Left lung (tissue), 10 donors: ENCODE measurements around the gene LCOR. TPM values are rescaled to one million over a fixed set of nuclear protein-coding genes. Genes with fewer than 3 reads are reported as not detected.
A peak's percentile ranks its signal among the peaks of the same experiment; 100 is the strongest.

ENCODE experiments used
- ATAC-seq: fragments of 200-7000 bp; cut with Tn5 transposase; one replicate; pipeline ENCODE4 v1.9.1; 2020; ENCODE audit warnings: moderate library complexity
- DNase-seq, 4 donors: peaks; one replicate each; pipeline ENCODE4 v3.0.0-alpha.2; 2013 to 2020
- H3K27ac ChIP-seq, 2 donors: fragments of 200-600 bp; sonication (generic) in 1 of 2; one replicate each; pipeline versions ENCODE4 v1.5.0 to v1.8.0; 2020 to 2021
- H3K27me3 ChIP-seq, 2 donors: fragments of 200-600 bp; sonication (generic) in 1 of 2; one replicate each; pipeline versions ENCODE4 v1.5.0 to v1.8.0; 2020 to 2021
- H3K36me3 ChIP-seq, 2 donors: fragments of 200-600 bp; sonication (generic) in 1 of 2; one replicate each; pipeline versions ENCODE4 v1.5.0 to v1.8.0; 2020 to 2021
- H3K4me1 ChIP-seq, 2 donors: fragments of 200-600 bp; one replicate each; pipeline ENCODE4 v1.8.0; 2021
- H3K4me3 ChIP-seq, 2 donors: fragments of 200-600 bp; sonication (generic) in 1 of 2; one replicate each; pipeline versions ENCODE4 v1.5.0 to v1.8.0; 2020 to 2021; ENCODE audit warnings: mild to moderate bottlenecking in 1 of 2
- H3K9me3 ChIP-seq, 2 donors: fragments of 200-600 bp; sonication (generic) in 1 of 2; one replicate each; pipeline versions ENCODE4 v1.5.0 to v1.8.0; 2020 to 2021
- intact Hi-C, 2 donors: fragments of 100-400 bp; cut with DNase I; formaldehyde crosslinking; loops; one replicate each; pipeline versions ENCODE4 v1.11.2 to v1.14.2; 2022
- polyA plus RNA-seq, 6 donors: library from polyadenylated mRNA; unstranded; fragments of 120-200 nt; gene quantifications; one replicate each; pipeline ENCODE4 v1.2.1, GENCODE V29; 2013; ENCODE audit not compliant: insufficient read length in 6 of 6
- total RNA-seq, 2 donors: library from RNA; stranded (reverse); fragmentation: NEBNext Ultra II Directional; extraction: Animal tissue kit (Norgen Biotek cat#: 25700); gene quantifications; one replicate each; pipeline ENCODE4 v1.2.1, GENCODE V29; 2021
- TF ChIP-seq, protein P1 (sequence below), 2 donors: fragments of 200-600 bp; sonication (generic) in 1 of 2; IDR thresholded peaks; one replicate each; pipeline versions ENCODE4 v1.5.0 to v1.8.0; 2021; ENCODE audit warnings: antibody characterized with exemption in 2 of 2
- donor health status: DM: no; HTN: yes; CAD: no.
- donor health status: DM: no; HTN: no; CAD: no.

The LCOR gene
- total and polyA plus RNA-seq, 8 donors = 20.8 to 29.6 (median 22.9) TPM

DNA sequence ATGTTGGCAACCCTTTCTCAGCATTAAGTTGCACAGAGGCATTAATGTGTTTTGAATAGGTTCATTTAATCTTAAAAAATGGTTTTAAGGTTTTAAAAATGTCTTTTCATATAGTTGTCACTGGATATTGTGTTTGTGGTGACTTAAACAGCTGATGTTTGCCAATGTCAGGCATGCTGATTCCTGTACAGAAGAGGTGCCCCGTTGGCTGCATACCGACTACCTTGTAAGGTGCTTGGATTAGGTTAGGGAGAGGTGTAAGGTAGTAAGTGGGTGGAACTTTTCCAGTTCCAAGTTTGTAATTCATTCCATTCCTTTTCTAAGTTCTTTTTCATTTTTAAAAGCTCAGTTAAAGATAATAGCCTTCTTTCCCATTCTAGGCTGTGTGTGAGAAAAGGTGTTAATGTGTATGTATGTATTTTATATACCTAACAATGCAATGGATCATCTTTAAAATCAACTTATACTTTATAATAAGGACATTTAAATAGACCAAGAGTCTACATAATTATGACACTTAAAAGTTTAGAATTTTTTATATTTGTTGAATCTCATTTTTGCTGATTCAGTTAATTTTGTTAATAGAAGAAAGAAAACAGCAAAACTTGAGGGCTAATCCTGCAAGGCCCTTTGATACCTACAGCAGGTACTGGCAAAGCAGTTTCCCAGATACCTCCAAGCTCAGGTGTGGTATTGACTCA lies 155.2 kb downstream of the LCOR start:
- Histone ChIP-seq H3K4me3 (no peak overlapping the region), H3K9me3 (no peaks in the 10 kb centered on the region), H3K27ac (no peak overlapping the region), H3K36me3 (peaks cover 0 to 11% of the 10 kb centered on the region in 2 donors), H3K27me3 (no peaks in the 10 kb centered on the region), H3K4me1 (peaks cover 0 to 5% of the 10 kb centered on the region in 2 donors)
- ATAC-seq (no peak), DNase-seq (no peak)
- TF ChIP-seq, protein P1, sequence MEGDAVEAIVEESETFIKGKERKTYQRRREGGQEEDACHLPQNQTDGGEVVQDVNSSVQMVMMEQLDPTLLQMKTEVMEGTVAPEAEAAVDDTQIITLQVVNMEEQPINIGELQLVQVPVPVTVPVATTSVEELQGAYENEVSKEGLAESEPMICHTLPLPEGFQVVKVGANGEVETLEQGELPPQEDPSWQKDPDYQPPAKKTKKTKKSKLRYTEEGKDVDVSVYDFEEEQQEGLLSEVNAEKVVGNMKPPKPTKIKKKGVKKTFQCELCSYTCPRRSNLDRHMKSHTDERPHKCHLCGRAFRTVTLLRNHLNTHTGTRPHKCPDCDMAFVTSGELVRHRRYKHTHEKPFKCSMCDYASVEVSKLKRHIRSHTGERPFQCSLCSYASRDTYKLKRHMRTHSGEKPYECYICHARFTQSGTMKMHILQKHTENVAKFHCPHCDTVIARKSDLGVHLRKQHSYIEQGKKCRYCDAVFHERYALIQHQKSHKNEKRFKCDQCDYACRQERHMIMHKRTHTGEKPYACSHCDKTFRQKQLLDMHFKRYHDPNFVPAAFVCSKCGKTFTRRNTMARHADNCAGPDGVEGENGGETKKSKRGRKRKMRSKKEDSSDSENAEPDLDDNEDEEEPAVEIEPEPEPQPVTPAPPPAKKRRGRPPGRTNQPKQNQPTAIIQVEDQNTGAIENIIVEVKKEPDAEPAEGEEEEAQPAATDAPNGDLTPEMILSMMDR (IDR thresholded peaks at IDR 0.05) = no peak
- intact Hi-C loops = no loop called here

DNA sequence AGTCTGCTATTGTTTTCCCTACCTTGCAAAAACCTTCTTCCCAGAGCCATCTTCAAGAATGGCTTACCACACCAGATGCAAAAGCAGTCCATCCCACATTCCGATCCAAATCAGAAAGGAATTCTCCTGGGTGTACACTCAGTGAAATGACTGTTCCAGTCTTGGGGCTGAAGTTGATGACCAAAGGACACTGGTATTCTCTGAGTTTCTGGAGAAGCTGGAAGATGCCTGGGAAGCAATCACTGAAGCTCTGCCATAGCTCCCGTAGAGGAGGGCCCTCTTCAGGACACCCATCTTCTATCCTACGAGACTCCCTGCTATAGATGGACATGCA lies 155.7 kb downstream of the LCOR start:
- H3K36me3 ChIP-seq = peaks cover 0 to 6% of the 10 kb centered on the region in 2 donors
- H3K27me3 ChIP-seq = no peaks in the 10 kb centered on the region
- DNase-seq (no peak), ATAC-seq (no peak)
- no peak overlapping the region for H3K27ac ChIP-seq
- intact Hi-C loops = no loop called here
- no peak overlapping the region for H3K4me3 ChIP-seq
- H3K9me3 ChIP-seq = no peaks in the 10 kb centered on the region
- TF ChIP-seq, protein P1 (IDR thresholded peaks at IDR 0.05) = no peak
- peaks cover 0 to 5% of the 10 kb centered on the region in 2 donors for H3K4me1 ChIP-seq

DNA sequence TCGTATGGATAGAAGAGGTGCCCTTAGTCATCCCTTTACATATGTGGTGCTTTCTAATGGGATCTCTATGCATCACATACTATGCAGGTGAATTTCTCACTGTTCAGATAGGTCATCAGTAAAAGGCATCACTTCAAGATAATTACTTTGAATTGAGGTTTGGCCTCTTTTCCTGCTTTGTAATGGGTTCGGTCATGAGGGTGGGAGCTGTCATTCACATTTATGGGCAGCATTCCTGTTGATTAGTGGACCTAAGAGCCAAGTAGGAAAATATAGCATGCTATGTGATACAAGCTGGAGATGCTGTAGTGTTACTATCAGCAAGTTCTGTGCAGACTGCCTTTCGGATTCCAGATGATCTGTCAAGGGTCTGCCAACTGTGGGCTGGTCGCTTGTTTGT lies 156.3 kb downstream of the LCOR start:
- peaks cover 0 to 5% of the 10 kb centered on the region in 2 donors for H3K4me1 ChIP-seq
- no peak for DNase-seq
- peaks cover 0 to 3% of the 10 kb centered on the region in 2 donors for H3K36me3 ChIP-seq
- TF ChIP-seq, protein P1 (IDR thresholded peaks at IDR 0.05) = no peak
- no peak overlapping the region for H3K4me3 ChIP-seq
- H3K27ac ChIP-seq = no peak overlapping the region
- ATAC-seq = no peak
- H3K9me3 ChIP-seq = no peaks in the 10 kb centered on the region
- intact Hi-C loops = no loop called here
- H3K27me3 ChIP-seq = no peaks in the 10 kb centered on the region

DNA sequence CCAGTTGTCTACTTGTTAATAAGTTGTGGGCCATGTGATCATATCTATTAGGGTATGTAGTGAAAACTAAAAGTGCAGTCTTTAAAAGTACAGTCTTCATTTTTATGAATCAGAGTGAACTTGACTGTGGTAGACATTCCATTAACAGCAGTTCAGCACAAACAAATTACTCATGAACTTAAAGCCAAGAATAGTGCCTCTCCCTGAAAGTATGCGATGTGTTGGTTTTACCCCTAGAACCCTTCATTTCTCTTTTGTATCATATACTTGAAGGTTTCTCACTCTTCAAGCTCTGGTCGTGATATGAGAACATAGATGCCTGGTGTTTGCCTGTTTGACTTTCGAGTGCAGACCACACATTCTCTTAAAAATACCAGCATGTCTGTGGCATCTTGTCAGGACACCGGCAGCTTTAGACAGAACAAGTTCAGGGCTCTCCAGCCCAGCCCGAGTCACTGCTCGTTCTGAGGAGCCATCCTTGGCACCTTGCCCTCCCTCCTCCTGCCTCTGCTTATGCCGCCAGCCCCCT lies 159.3 kb downstream of the LCOR start:
- Histone ChIP-seq H3K9me3 (no peaks in the 10 kb centered on the region), H3K27me3 (no peaks in the 10 kb centered on the region), H3K27ac (no peak overlapping the region), H3K4me3 (no peak overlapping the region), H3K4me1 (no peaks in the 10 kb centered on the region), H3K36me3 (peaks cover 0 to 3% of the 10 kb centered on the region in 2 donors)
- intact Hi-C loops = no loop called here
- peak; percentile 72 for ATAC-seq
- TF ChIP-seq, protein P1 (IDR thresholded peaks at IDR 0.05) = no peak
- DNase-seq = no peak

DNA sequence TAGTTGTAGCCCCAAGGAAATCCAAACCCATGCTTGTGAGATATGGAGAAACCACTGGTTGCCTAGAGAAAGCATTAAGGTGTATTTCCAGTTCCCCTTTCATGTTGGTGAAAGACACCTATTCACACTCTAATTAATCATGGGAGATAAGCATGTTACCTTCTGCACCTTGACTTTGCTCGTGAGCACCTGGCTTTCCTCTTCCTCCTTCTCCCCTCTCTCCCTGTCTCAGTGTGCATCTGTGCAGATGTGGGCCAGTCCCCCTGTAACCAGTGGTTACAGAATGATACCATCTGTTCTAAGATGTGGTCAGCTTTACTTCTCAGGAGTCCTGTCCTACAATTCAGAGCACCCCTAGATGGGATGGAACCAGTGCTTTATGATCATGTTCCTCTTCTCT lies 160.6 kb downstream of the LCOR start:
- no peak overlapping the region for H3K4me3 ChIP-seq
- intact Hi-C loops = no loop called here
- H3K36me3 ChIP-seq = no peaks in the 10 kb centered on the region
- no peaks in the 10 kb centered on the region for H3K4me1 ChIP-seq
- no peaks in the 10 kb centered on the region for H3K9me3 ChIP-seq
- no peak overlapping the region for H3K27ac ChIP-seq
- no peak for DNase-seq
- no peak for ATAC-seq
- TF ChIP-seq, protein P1 (IDR thresholded peaks at IDR 0.05) = no peak
- H3K27me3 ChIP-seq = no peaks in the 10 kb centered on the region
